Measurements from ENCODE around the gene GDI1.

The GDI1 gene

GRCh38 chrX:154409222-154409871 is 27.6 kb upstream of the GDI1 start, which contains the start of gene DNASE1L1:
Gene DNASE1L1, minus strand, starts transcription at chrX:154409254. Its CDS starts 3,686 bp downstream, at chrX:154405568.
- DNase-seq, result peak; percentile 76 to 89

GRCh38 chrX:154411981-154412340 is 25.0 kb upstream of the GDI1 start:
- peak in 1 of 2 donors; percentile 33 for DNase-seq

GRCh38 chrX:154412468-154412867 is 24.5 kb upstream of the GDI1 start:
- DNase-seq, result no peak

GRCh38 chrX:154413142-154413541 is 23.8 kb upstream of the GDI1 start:
- no peak for DNase-seq

GRCh38 chrX:154417157-154417556 is 19.8 kb upstream of the GDI1 start:
- no peak for DNase-seq

GRCh38 chrX:154419189-154419588 is 17.8 kb upstream of the GDI1 start:
- no peak for DNase-seq

- DNase-seq, result no peak
Observed at GRCh38 chrX:154419688-154420401, 17.1 kb upstream of the GDI1 start.

GRCh38 chrX:154420402-154420756 is 16.6 kb upstream of the GDI1 start:
- no peak for DNase-seq

- peak; percentile 20 to 51 for DNase-seq
Observed at GRCh38 chrX:154426916-154427770, 9.8 kb upstream of the GDI1 start.

GRCh38 chrX:154428176-154429171 is 8.5 kb upstream of the GDI1 start, which contains the start of gene ATP6AP1:
Gene ATP6AP1, plus strand, starts transcription at chrX:154428677. Its CDS starts 16 bp downstream, at chrX:154428693.
- peak; percentile 87 to 92 for DNase-seq

GRCh38 chrX:154429711-154430110 is 7.2 kb upstream of the GDI1 start:
- DNase-seq, result peak in 1 of 2 donors; percentile 59

GRCh38 chrX:154430479-154430878 is 6.5 kb upstream of the GDI1 start:
- peak; percentile 22 to 53 for DNase-seq

- DNase-seq, result peak; percentile 76 to 90
Observed at GRCh38 chrX:154430916-154431315, 6.0 kb upstream of the GDI1 start.

- peak; percentile 53 to 87 for DNase-seq
Observed at GRCh38 chrX:154431341-154431740, 5.6 kb upstream of the GDI1 start.

GRCh38 chrX:154432210-154432609 is 4.7 kb upstream of the GDI1 start:
- no peak for DNase-seq

- no peak for DNase-seq
Observed at GRCh38 chrX:154433605-154434004, 3.3 kb upstream of the GDI1 start.

GRCh38 chrX:154434394-154435168 is 2.4 kb upstream of the GDI1 start:
- no peak for DNase-seq

GRCh38 chrX:154435171-154435733 is 1.7 kb upstream of the GDI1 start:
- DNase-seq, result no peak

- DNase-seq, result no peak
Observed at GRCh38 chrX:154436374-154436982, 476 bp upstream of the GDI1 start.

Data from inflammatory macrophage treated with lipopolysaccharide for 1 hour (primary cell).